ENCODE measurements around the gene NAA10. TPM values are rescaled to one million over a fixed set of nuclear protein-coding genes. Genes with fewer than 3 reads are reported as not detected.

NAA10 gene
- 208 to 243 TPM (median 229 TPM) in 5 replicates for total RNA-seq (2022; extraction: Qiagen RNA extraction)

GRCh38 chrX:153934762-153935325, at the start of gene NAA10:
Gene NAA10 (minus strand): TSS chrX:153935037. CDS start chrX:153934904, 133 bp downstream.

GRCh38 chrX:153972368-153973126, 37.7 kb upstream of the NAA10 start, which contains the start of gene TMEM187:
Gene TMEM187 (plus strand): TSS chrX:153972754. CDS start chrX:153982063, 9,309 bp downstream.

GRCh38 chrX:153971450-153972367, 36.9 kb upstream of the NAA10 start, which contains the start of gene HCFC1:
Gene HCFC1 (minus strand): TSS chrX:153971818. CDS start chrX:153970840, 978 bp downstream.

GRCh38 chrX:153944140-153944799, 9.4 kb upstream of the NAA10 start, which contains the start of gene RENBP:
Gene RENBP (minus strand): TSS chrX:153944643. CDS start chrX:153944610, 33 bp downstream.

GRCh38 chrX:153925739-153926551, 8.9 kb downstream of the NAA10 start, which contains the start of gene ARHGAP4:
Gene ARHGAP4 (minus strand): TSS chrX:153926264. CDS start chrX:153926202, 62 bp downstream.

GRCh38 chrX:153903991-153904957, 30.6 kb downstream of the NAA10 start, which contains the start of gene AVPR2:
Gene AVPR2 (plus strand): TSS chrX:153904673. CDS start chrX:153905146, 473 bp downstream.

GRCh38 chrX:153885968-153886903, 48.6 kb downstream of the NAA10 start, which contains the start of gene L1CAM:
Gene L1CAM (minus strand): TSS chrX:153886173. CDS start chrX:153875836, 10,337 bp downstream.

Other genes starting within 250 kb of the NAA10 start
- gene SLC6A8, start 247.1 kb downstream of the NAA10 start, total RNA-seq (2022; extraction: Qiagen RNA extraction), result 10.0 to 13.6 TPM (median 11.9 TPM) in 5 replicates
- 371 to 467 TPM (median 387 TPM) in 5 replicates for gene BCAP31, start 210.7 kb downstream of the NAA10 start, total RNA-seq (2022; extraction: Qiagen RNA extraction)
- gene ABCD1, start 210.2 kb downstream of the NAA10 start, total RNA-seq (2022; extraction: Qiagen RNA extraction), result 2.6 to 4.5 TPM (median 4.3 TPM) in 5 replicates
- 1.6 to 4.2 TPM (median 3.6 TPM) in 5 replicates for gene PLXNB3, start 170.8 kb downstream of the NAA10 start, total RNA-seq (2022; extraction: Qiagen RNA extraction)
- 0.02 to 0.45 TPM (median 0.05 TPM) in 4 of 5 replicates, not detected in the other for gene SRPK3, start 154.0 kb downstream of the NAA10 start, total RNA-seq (2022; extraction: Qiagen RNA extraction)
- gene IDH3G, start 140.7 kb downstream of the NAA10 start, total RNA-seq (2022; extraction: Qiagen RNA extraction), result 61.4 to 65.8 TPM (median 64.4 TPM) in 5 replicates
- 380 to 464 TPM (median 423 TPM) in 5 replicates for gene SSR4, start 140.4 kb downstream of the NAA10 start, total RNA-seq (2022; extraction: Qiagen RNA extraction)
- 2.2 to 4.3 TPM (median 3.6 TPM) in 5 replicates for gene PDZD4, start 104.5 kb downstream of the NAA10 start, total RNA-seq (2022; extraction: Qiagen RNA extraction)
- 19.7 to 25.6 TPM (median 22.5 TPM) in 5 replicates for gene L1CAM, start 48.9 kb downstream of the NAA10 start, total RNA-seq (2022; extraction: Qiagen RNA extraction)
- 0.06 to 0.17 TPM (median 0.15 TPM) in 4 of 5 replicates, not detected in the other for gene AVPR2, start 30.4 kb downstream of the NAA10 start, total RNA-seq (2022; extraction: Qiagen RNA extraction)
- gene ARHGAP4, start 8.8 kb downstream of the NAA10 start, total RNA-seq (2022; extraction: Qiagen RNA extraction), result 1.1 to 2.4 TPM (median 1.7 TPM) in 5 replicates
- gene RENBP, start 9.6 kb upstream of the NAA10 start, total RNA-seq (2022; extraction: Qiagen RNA extraction), result 0.10 to 0.16 TPM in 2 of 5 replicates, not detected in the others
- gene HCFC1, start 36.8 kb upstream of the NAA10 start, total RNA-seq (2022; extraction: Qiagen RNA extraction), result 31.7 to 41.9 TPM (median 40.9 TPM) in 5 replicates
- gene TMEM187, start 37.7 kb upstream of the NAA10 start, total RNA-seq (2022; extraction: Qiagen RNA extraction), result 5.4 to 6.7 TPM (median 5.6 TPM) in 5 replicates
- gene IRAK1, start 84.9 kb upstream of the NAA10 start, total RNA-seq (2022; extraction: Qiagen RNA extraction), result 198 to 223 TPM (median 223 TPM) in 5 replicates
- gene MECP2, start 162.7 kb upstream of the NAA10 start, total RNA-seq (2022; extraction: Qiagen RNA extraction), result 17.2 to 21.6 TPM (median 19.6 TPM) in 5 replicates
- gene OPN1LW, start 209.2 kb upstream of the NAA10 start, total RNA-seq (2022; extraction: Qiagen RNA extraction), result not detected in 5 replicates
- not detected in 5 replicates for gene OPN1MW, start 247.6 kb upstream of the NAA10 start, total RNA-seq (2022; extraction: Qiagen RNA extraction)

Data from A549 treated with CORT108297 at 1 μM for 4 hours (cell line).